Neutrophil (primary cell): Measurements from ENCODE around the gene TGM2.

Experiments
- H3K27ac ChIP-seq: fragments of 200-600 bp; sonication (generic); 2 replicates; pipeline ENCODE4 v1.5.1; 2016; ENCODE audit warnings: mild to moderate bottlenecking, moderate library complexity
- H3K27me3 ChIP-seq: fragments of 200-600 bp; sonication (generic); 2 replicates; pipeline ENCODE4 v1.6.0; 2016; ENCODE audit warnings: mild to moderate bottlenecking
- H3K36me3 ChIP-seq: fragments of 200-600 bp; sonication (generic); 2 replicates; pipeline ENCODE4 v1.5.1; 2017
- H3K4me1 ChIP-seq, 2 experiments: fragments of 200-600 bp in 1 of 2; sonication (generic) in 1 of 2; 1 replicate in 1 of 2; 2 replicates in 1 of 2; pipeline versions ENCODE4 v1.5.1 to v1.6.1; 2013 to 2016; ENCODE audit warnings: low read depth in 1 of 2, low read length in 1 of 2, mild to moderate bottlenecking in 1 of 2, moderate library complexity in 1 of 2; ENCODE audit not compliant: control insufficient read depth in 1 of 2, insufficient read depth in 1 of 2
- H3K4me3 ChIP-seq, 2 experiments: fragments of 200-600 bp in 1 of 2; sonication (generic) in 1 of 2; 1 replicate in 1 of 2; 2 replicates in 1 of 2; pipeline ENCODE4 v1.5.1; 2013 to 2016; ENCODE audit warnings: low read depth in 1 of 2, low read length in 1 of 2, mild to moderate bottlenecking in 1 of 2, moderate library complexity in 1 of 2
- H3K9me3 ChIP-seq: fragments of 200-600 bp; sonication (generic); 2 replicates; pipeline ENCODE4 v1.5.1; 2016
- CTCF ChIP-seq: fragments of 200-600 bp; sonication (generic); IDR thresholded peaks from 2 replicates; pipeline ENCODE4 v1.5.1; 2016; ENCODE audit warnings: antibody characterized with exemption

TGM2 gene

GRCh38 chr20:38126932-38127621, 38.0 kb downstream of the TGM2 start:
- Histone ChIP-seq H3K4me3 (no peak overlapping the region), H3K4me1 (no peaks in the 10 kb centered on the region)
- TF ChIP-seq CTCF = no peak

GRCh38 chr20:38126146-38126921, 38.7 kb downstream of the TGM2 start:
- Histone ChIP-seq H3K27ac (no peak overlapping the region), H3K4me3 (no peak overlapping the region), H3K9me3 (no peaks in the 10 kb centered on the region), H3K27me3 (no peaks in the 10 kb centered on the region), H3K4me1 (no peaks in the 10 kb centered on the region), H3K36me3 (no peaks in the 10 kb centered on the region)
- no peak for TF ChIP-seq CTCF

More at GRCh38 chr20:38126932-38127621, 38.0 kb downstream of the TGM2 start:
- Histone ChIP-seq H3K27me3 (no peaks in the 10 kb centered on the region), H3K36me3 (no peaks in the 10 kb centered on the region), H3K9me3 (no peaks in the 10 kb centered on the region), H3K27ac (no peak overlapping the region)

- Histone ChIP-seq H3K4me3 (no peak overlapping the region), H3K27ac (no peak overlapping the region), H3K4me1 (no peaks in the 10 kb centered on the region), H3K36me3 (no peaks in the 10 kb centered on the region), H3K9me3 (no peaks in the 10 kb centered on the region), H3K27me3 (no peaks in the 10 kb centered on the region)
- TF ChIP-seq CTCF = no peak
Observed at GRCh38 chr20:38125157-38126056, 39.7 kb downstream of the TGM2 start.

- TF ChIP-seq CTCF = no peak
- H3K27ac ChIP-seq = no peak overlapping the region
- no peaks in the 10 kb centered on the region for H3K9me3 ChIP-seq
- H3K4me3 ChIP-seq = no peak overlapping the region
- no peaks in the 10 kb centered on the region for H3K27me3 ChIP-seq
- no peaks in the 10 kb centered on the region for H3K36me3 ChIP-seq
- H3K4me1 ChIP-seq = no peaks in the 10 kb centered on the region
Observed at GRCh38 chr20:38123021-38123587, 42.0 kb downstream of the TGM2 start.

- Histone ChIP-seq H3K4me3 (no peak overlapping the region), H3K36me3 (no peaks in the 10 kb centered on the region), H3K27ac (no peak overlapping the region), H3K9me3 (no peaks in the 10 kb centered on the region), H3K4me1 (no peaks in the 10 kb centered on the region), H3K27me3 (no peaks in the 10 kb centered on the region)
- TF ChIP-seq CTCF = no peak
Observed at GRCh38 chr20:38121741-38122140, 43.3 kb downstream of the TGM2 start.
